CD4-positive, alpha-beta T cell (primary cell): ENCODE measurements around the gene SOWAHC. TPM values are rescaled to one million over a fixed set of nuclear protein-coding genes. Genes with fewer than 3 reads are reported as not detected.

Experiments
- ATAC-seq: fragments of 200-7000 bp; cut with Tn5 transposase; one replicate; pipeline ENCODE4 v1.10.0; 2022; ENCODE audit warnings: mild to moderate bottlenecking; ENCODE audit not compliant: poor library complexity
- CTCF ChIA-PET: fragments of 350-600 bp; sonication (Branson Sonifier 250); formaldehyde crosslinking; loops from one replicate; lab custom pipeline; 2021; ENCODE audit warnings: antibody characterized with exemption, inconsistent platforms; lab: Charles Lee
- POLR2A ChIA-PET: fragments of 350-600 bp; sonication (Branson Sonifier 250); formaldehyde crosslinking; loops from one replicate; lab custom pipeline; 2021; ENCODE audit warnings: antibody characterized with exemption, inconsistent platforms; lab: Charles Lee
- DNase-seq, 14 experiments: peaks; one replicate each; pipeline ENCODE4 v3.0.0-alpha.2; 2013 to 2020; ENCODE audit warnings: mixed read lengths in 2 of 14
- H3K27ac ChIP-seq, 2 donors: one replicate each; pipeline versions ENCODE4 v1.5.1 to v1.7.0; 2013; ENCODE audit warnings: low read length in 2 of 2, low read depth in 1 of 2, mild to moderate bottlenecking in 1 of 2
- H3K27me3 ChIP-seq, 2 experiments: 1 replicate in 1 of 2; 2 replicates in 1 of 2; pipeline versions ENCODE4 v1.6.1 to v1.7.0; 2013; ENCODE audit warnings: low read length in 2 of 2, control low read depth in 1 of 2, mild to moderate bottlenecking in 1 of 2, moderate library complexity in 1 of 2; ENCODE audit not compliant: insufficient read depth in 2 of 2, control insufficient read depth in 1 of 2
- H3K36me3 ChIP-seq: one replicate; pipeline ENCODE4 v1.6.1; 2013; ENCODE audit warnings: low read length, control low read depth; ENCODE audit not compliant: insufficient read depth
- H3K4me1 ChIP-seq: one replicate; pipeline ENCODE4 v1.6.1; 2013; ENCODE audit warnings: low read length, control low read depth; ENCODE audit not compliant: insufficient read depth
- H3K4me3 ChIP-seq: one replicate; pipeline ENCODE4 v1.5.1; 2013; ENCODE audit warnings: mild to moderate bottlenecking, low read length, moderate library complexity
- H3K9me3 ChIP-seq, 2 experiments: 1 replicate in 1 of 2; 2 replicates in 1 of 2; pipeline versions ENCODE4 v1.6.1 to v1.7.0; 2013; ENCODE audit warnings: low read length in 2 of 2, mild to moderate bottlenecking in 2 of 2, control low read depth in 1 of 2, moderate library complexity in 1 of 2; ENCODE audit not compliant: control insufficient read depth in 1 of 2, insufficient read depth in 1 of 2
- H3K27ac Mint-ChIP-seq: one replicate; pipeline ENCODE4 v1.8.0; 2020; ENCODE audit warnings: mixed read lengths
- H3K27me3 Mint-ChIP-seq: one replicate; pipeline ENCODE4 v1.8.0; 2021; ENCODE audit warnings: mixed read lengths
- H3K36me3 Mint-ChIP-seq: one replicate; pipeline ENCODE4 v1.8.0; 2021; ENCODE audit warnings: low read depth, mixed read lengths
- H3K4me1 Mint-ChIP-seq: one replicate; pipeline ENCODE4 v1.8.0; 2021; ENCODE audit warnings: low read depth, mixed read lengths
- H3K4me3 Mint-ChIP-seq: one replicate; pipeline ENCODE4 v1.8.0; 2020; ENCODE audit warnings: mild to moderate bottlenecking, mixed read lengths
- H3K9me3 Mint-ChIP-seq: one replicate; pipeline ENCODE4 v1.8.0; 2020; ENCODE audit warnings: mixed read lengths
- CTCF ChIP-seq: fragments of 200-600 bp; IDR thresholded peaks from one replicate; pipeline ENCODE4 v1.8.0; 2022; ENCODE audit warnings: antibody characterized with exemption, mild to moderate bottlenecking
- intact Hi-C, 2 experiments: fragments of 100-400 bp; cut with DNase I in 1 of 2; cut with micrococcal nuclease in 1 of 2; formaldehyde crosslinking; loops; one replicate each; pipeline versions ENCODE4 v1.15.1 to v1.9.0; 2023 to 2025; cut with DNase I, micrococcal nuclease
- total RNA-seq, 174 experiments: library from RNA in 2 of 174; stranded (reverse) in 2 of 174; gene quantifications; one replicate each; pipeline ENCODE4 v1.2.3 and lab custom pipeline; 2021 to 2026

SOWAHC gene
- total RNA-seq, 2 experiments from 2014 or later: 1.3 to 1.6 TPM

DNA sequence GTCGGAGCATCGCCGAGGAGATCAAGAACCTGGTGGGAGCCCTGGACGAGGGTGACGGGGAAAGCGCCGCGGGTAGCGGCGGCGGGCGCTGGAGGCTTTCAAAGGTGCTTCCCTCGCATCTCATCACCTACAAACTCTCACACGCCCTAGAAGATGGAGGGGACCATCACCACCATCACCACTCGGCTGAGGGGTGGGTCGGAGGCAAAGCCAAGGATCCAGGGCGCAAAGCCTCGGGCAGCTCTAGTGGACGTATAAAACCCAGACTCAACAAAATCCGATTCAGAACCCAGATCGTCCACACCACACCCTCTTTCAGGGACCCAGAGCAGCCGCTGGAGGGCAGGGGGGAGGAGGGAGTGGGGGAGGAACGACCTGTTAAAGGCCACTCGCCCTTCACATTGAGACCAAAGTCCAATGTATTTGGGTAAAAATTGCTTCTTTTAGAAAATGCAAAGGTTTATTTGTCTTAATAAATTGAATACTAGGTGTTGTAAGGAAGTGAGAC lies 1.5 kb downstream of the SOWAHC start:
- Histone ChIP-seq H3K9me3 (peaks cover 0 to 20% of the 10 kb centered on the region in 2 experiments), H3K27ac (no peak overlapping the region), H3K4me1 (peaks cover 14% of the 10 kb centered on the region), H3K4me3 (no peak overlapping the region), H3K36me3 (no peaks in the 10 kb centered on the region), H3K27me3 (peaks cover 28 to 69% of the 10 kb centered on the region in 2 experiments)
- Mint-ChIP-seq H3K9me3 (no peaks in the 10 kb centered on the region), H3K27me3 (peaks cover 84% of the 10 kb centered on the region), H3K36me3 (no peaks in the 10 kb centered on the region), H3K27ac (no peak overlapping the region), H3K4me3 (peak overlapping the region; percentile 73), H3K4me1 (peaks cover 20% of the 10 kb centered on the region)
- ChIA-PET POLR2A (no interaction called here), CTCF (no interaction called here)
- DNase-seq (no peak), ATAC-seq (no peak)
- intact Hi-C loops: loop anchor here in 1 of 2 experiments (10.0 kb wide), 1 partner anchor 901 kb away; the partner anchor contains the start of gene RANBP2
- no peak for TF ChIP-seq CTCF

DNA sequence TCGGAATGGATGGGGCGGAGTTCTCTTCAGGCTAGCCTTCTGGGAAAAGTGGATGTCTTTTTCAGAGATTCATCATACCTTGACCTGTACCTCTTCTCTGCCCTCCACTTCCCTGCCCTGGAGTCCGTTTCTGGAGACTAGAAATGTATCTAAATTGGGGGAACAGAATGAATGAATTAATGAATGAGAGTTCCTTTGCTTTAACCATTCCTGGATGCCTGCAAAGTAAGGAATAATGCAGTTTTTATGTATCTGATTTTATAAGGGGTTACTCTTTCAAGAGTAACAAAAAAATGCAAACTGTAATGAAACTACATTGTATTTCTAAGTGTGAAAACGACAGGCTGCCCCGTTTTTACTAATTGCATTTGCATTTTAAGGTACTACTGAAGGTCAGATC lies 2.0 kb downstream of the SOWAHC start:
- H3K4me1 Mint-ChIP-seq: peaks cover 20% of the 10 kb centered on the region
- Histone ChIP-seq H3K36me3 (no peaks in the 10 kb centered on the region), H3K4me1 (peaks cover 14% of the 10 kb centered on the region), H3K27ac (no peak overlapping the region), H3K27me3 (peaks cover 28 to 68% of the 10 kb centered on the region in 2 experiments), H3K9me3 (peaks cover 0 to 20% of the 10 kb centered on the region in 2 experiments), H3K4me3 (no peak overlapping the region)
- peak overlapping the region; percentile 73 for H3K4me3 Mint-ChIP-seq
- no peaks in the 10 kb centered on the region for H3K36me3 Mint-ChIP-seq
- ChIA-PET CTCF (no interaction called here), POLR2A (no interaction called here)
- ATAC-seq (no peak), DNase-seq (no peak)
- H3K27me3 Mint-ChIP-seq: peaks cover 84% of the 10 kb centered on the region
- no peaks in the 10 kb centered on the region for H3K9me3 Mint-ChIP-seq
- intact Hi-C loops: loop anchor here in 1 of 2 experiments (10.0 kb wide), 1 partner anchor 901 kb away; the partner anchor contains the start of gene RANBP2
- no peak for TF ChIP-seq CTCF
- H3K27ac Mint-ChIP-seq: no peak overlapping the region

DNA sequence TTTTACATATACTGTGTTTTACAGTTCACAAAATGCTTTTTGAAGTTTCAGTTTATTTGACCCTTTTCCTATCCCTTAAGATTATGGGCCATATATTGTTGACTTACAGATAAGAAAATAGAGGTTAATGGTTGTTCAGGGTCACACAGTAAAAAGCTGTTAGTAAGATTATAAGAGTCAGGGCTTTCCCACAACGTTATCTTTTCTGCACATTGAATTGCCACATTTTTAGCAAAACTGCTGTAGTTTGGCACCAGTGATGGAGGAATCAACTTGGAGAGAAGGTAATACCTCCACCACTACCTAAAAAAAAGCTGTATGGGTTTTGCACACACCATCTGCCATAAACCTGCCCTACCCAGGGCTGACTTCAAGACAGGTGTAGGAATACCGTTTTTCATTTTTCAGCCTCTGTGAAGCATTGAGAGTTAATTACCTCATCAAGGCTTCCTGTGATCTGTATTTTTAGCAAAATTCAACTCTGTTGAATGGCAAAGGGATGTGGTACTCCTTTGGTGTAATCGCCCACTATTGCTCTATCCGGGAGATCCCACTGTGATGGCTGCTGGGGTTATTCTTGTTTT lies 5.0 kb downstream of the SOWAHC start:
- Mint-ChIP-seq H3K9me3 (no peaks in the 10 kb centered on the region), H3K4me1 (peaks cover 8% of the 10 kb centered on the region), H3K36me3 (no peaks in the 10 kb centered on the region), H3K4me3 (no peak overlapping the region), H3K27ac (no peak overlapping the region), H3K27me3 (peaks cover 80% of the 10 kb centered on the region)
- H3K36me3 ChIP-seq: no peaks in the 10 kb centered on the region
- H3K4me1 ChIP-seq: peaks cover 10% of the 10 kb centered on the region
- H3K27ac ChIP-seq: no peak overlapping the region
- no peak for TF ChIP-seq CTCF
- peaks cover 0 to 12% of the 10 kb centered on the region in 2 experiments for H3K9me3 ChIP-seq
- POLR2A ChIA-PET: no interaction called here
- H3K27me3 ChIP-seq: peaks cover 18 to 58% of the 10 kb centered on the region in 2 experiments
- DNase-seq (no peak), ATAC-seq (no peak)
- intact Hi-C loops: loop anchor here in 1 of 2 experiments (10.0 kb wide), 1 partner anchor 904 kb away; the partner anchor contains the start of gene RANBP2
- CTCF ChIA-PET: no interaction called here
- no peak overlapping the region for H3K4me3 ChIP-seq
